K562 (cell line): ENCODE data around the gene ZNF467. TPM values are rescaled to one million over a fixed set of nuclear protein-coding genes. Genes with fewer than 3 reads are reported as not detected.
A peak's percentile ranks its signal among the peaks of the same experiment; 100 is the strongest.

Experiments
- ESRRA ChIP-seq: fragments of 450-650 bp; IDR thresholded peaks from 2 replicates; pipeline ENCODE4 v1.6.1; 2014; ENCODE audit warnings: low read depth, mild to moderate bottlenecking, moderate library complexity, borderline replicate concordance
- KDM1A ChIP-seq, 2 experiments: fragments of 450-650 bp; IDR thresholded peaks; 2 replicates each; pipeline ENCODE4 v1.6.1; 2016; ENCODE audit warnings: mild to moderate bottlenecking in 2 of 2
- KDM4B ChIP-seq, 2 experiments: fragments of 450-650 bp in 1 of 2; sonication (generic) in 1 of 2; IDR thresholded peaks; 2 replicates each; pipeline ENCODE4 v1.6.1; 2016 to 2017; ENCODE audit warnings: borderline replicate concordance in 2 of 2, antibody characterized with exemption in 1 of 2, low read depth in 1 of 2, mild to moderate bottlenecking in 1 of 2
- MEF2A ChIP-seq: IDR thresholded peaks from 2 replicates; pipeline ENCODE4 v1.6.1; 2011; ENCODE audit warnings: low read depth, mild to moderate bottlenecking, low read length, moderate library complexity; ENCODE audit not compliant: control insufficient read depth
- MIER1 ChIP-seq: fragments of 450-650 bp; IDR thresholded peaks from 2 replicates; pipeline ENCODE4 v1.6.1; 2016; ENCODE audit warnings: antibody characterized with exemption, mild to moderate bottlenecking, low read depth
- REST ChIP-seq, 2 experiments: fragments of 450-650 bp; formaldehyde crosslinking in 1 of 2; IDR thresholded peaks; 2 replicates each; pipeline versions ENCODE4 v1.4.0 to v1.6.1; 2014 to 2020; ENCODE audit warnings: mild to moderate bottlenecking in 2 of 2, borderline replicate concordance in 1 of 2, low read depth in 1 of 2
- SMAD3 ChIP-seq: fragments of 450-650 bp; formaldehyde crosslinking; conservative IDR thresholded peaks from 2 replicates; pipeline ENCODE4 v1.4.0; 2020; ENCODE audit warnings: mild to moderate bottlenecking
- SP2 ChIP-seq: IDR thresholded peaks from 2 replicates; pipeline ENCODE4 v1.6.1; 2011; ENCODE audit warnings: mild to moderate bottlenecking, low read depth, low read length, moderate library complexity; ENCODE audit not compliant: poor library complexity, severe bottlenecking; ENCODE audit errors: extremely low read depth
- TBP ChIP-seq: optimal IDR thresholded peaks from 2 replicates; pipeline ENCODE3; 2011; ENCODE audit warnings: low read depth, low read length, improper control_type of control experiment
- ZFPM2 ChIP-seq: fragments of 250-450 bp; sonication (Bioruptor Pico); IDR thresholded peaks from 2 replicates; pipeline ENCODE4 v1.5.1; 2022; ENCODE audit warnings: mild to moderate bottlenecking
- ZNF217 ChIP-seq: sonication (generic); formaldehyde crosslinking; IDR thresholded peaks from 2 replicates; pipeline ENCODE4 v1.8.0; 2022; ENCODE audit warnings: mild to moderate bottlenecking, missing genetic modification reagents
- ZNF584 ChIP-seq: fragments of 200-800 bp; sonication (Bioruptor generic); IDR thresholded peaks from 2 replicates; pipeline ENCODE4 v1.6.1; 2016; ENCODE audit warnings: low read depth, mild to moderate bottlenecking, missing genetic modification characterization, missing compliant biosample characterization
- ZNF766 ChIP-seq: fragments of 200-800 bp; sonication (Bioruptor generic); conservative IDR thresholded peaks from 2 replicates; pipeline ENCODE4 v1.6.1; 2016; ENCODE audit warnings: missing genetic modification characterization, missing compliant biosample characterization
- polyA plus RNA-seq, 8 experiments: library from polyadenylated mRNA; depleted of rRNA in 4 of 8; stranded (reverse) in 5 of 8; unstranded in 3 of 8; fragments of >200 nt; fragmentation: Nextera tagmentation in 2 of 8; fragmentation: Illumina TruSeq in 1 of 8; extraction: Ambion mirVana in 2 of 8; extraction: Trizol in 1 of 8; gene quantifications; 2 replicates each; pipeline versions ENCODE4 v1.2.1 to v1.2.3, GENCODE V29; 2011 to 2014; ENCODE audit warnings: inconsistent platforms in 1 of 8, missing spikeins in 1 of 8
- total RNA-seq, 7 experiments: library from RNA; depleted of rRNA in 6 of 7; stranded (reverse); fragments of >200 nt in 6 of 7; fragmentation: Illumina TruSeq in 2 of 7; extraction: Trizol in 2 of 7; gene quantifications; 2 replicates each; pipeline versions ENCODE4 v1.2.1 to v1.2.3, GENCODE V29; 2011 to 2021; ENCODE audit warnings: low replicate concordance in 1 of 7
- TF ChIP-seq, protein P1 (sequence below): IDR thresholded peaks from 2 replicates; pipeline ENCODE4 v1.6.1; 2011; ENCODE audit warnings: borderline replicate concordance, low read depth, mild to moderate bottlenecking, moderate library complexity, low read length; ENCODE audit not compliant: insufficient read depth, poor library complexity, severe bottlenecking
- TF ChIP-seq, protein P2 (sequence below): IDR thresholded peaks from 2 replicates; pipeline ENCODE4 v1.6.1; 2014; ENCODE audit warnings: antibody characterized with exemption

Gene ZNF467
- total and polyA plus RNA-seq, 9 of the 15 experiments (the other 6 are each of a cell fraction or from before 2014, with no cell fraction given) = 0.32 to 14.2 (median 1.7) TPM

- TF ChIP-seq REST (IDR thresholded peaks at IDR 0.05; ENCODE audit: borderline replicate concordance) = peak; percentile 52
- TF ChIP-seq REST (CRISPR knock-in tag; IDR thresholded peaks at IDR 0.05; ENCODE audit: low read depth) = no peak
- TF ChIP-seq ZNF217 (CRISPR knock-in tag) = no peak
- no peak for TF ChIP-seq SMAD3
- TF ChIP-seq KDM4B (IDR thresholded peaks at IDR 0.05; ENCODE audit: borderline replicate concordance in 2 of 2, low read depth in 1 of 2) = no peak
- TF ChIP-seq SP2 = no peak
- TF ChIP-seq ESRRA = peak; percentile 73
- no peak for TF ChIP-seq MIER1
- no peak for TF ChIP-seq TBP
- no peak for TF ChIP-seq ZNF766 (CRISPR knock-in tag)
- TF ChIP-seq ZNF584 = no peak
- no peak for TF ChIP-seq KDM1A (IDR thresholded peaks at IDR 0.05)
- no peak for TF ChIP-seq ZFPM2 (CRISPR knock-in tag)
- TF ChIP-seq, protein P1, sequence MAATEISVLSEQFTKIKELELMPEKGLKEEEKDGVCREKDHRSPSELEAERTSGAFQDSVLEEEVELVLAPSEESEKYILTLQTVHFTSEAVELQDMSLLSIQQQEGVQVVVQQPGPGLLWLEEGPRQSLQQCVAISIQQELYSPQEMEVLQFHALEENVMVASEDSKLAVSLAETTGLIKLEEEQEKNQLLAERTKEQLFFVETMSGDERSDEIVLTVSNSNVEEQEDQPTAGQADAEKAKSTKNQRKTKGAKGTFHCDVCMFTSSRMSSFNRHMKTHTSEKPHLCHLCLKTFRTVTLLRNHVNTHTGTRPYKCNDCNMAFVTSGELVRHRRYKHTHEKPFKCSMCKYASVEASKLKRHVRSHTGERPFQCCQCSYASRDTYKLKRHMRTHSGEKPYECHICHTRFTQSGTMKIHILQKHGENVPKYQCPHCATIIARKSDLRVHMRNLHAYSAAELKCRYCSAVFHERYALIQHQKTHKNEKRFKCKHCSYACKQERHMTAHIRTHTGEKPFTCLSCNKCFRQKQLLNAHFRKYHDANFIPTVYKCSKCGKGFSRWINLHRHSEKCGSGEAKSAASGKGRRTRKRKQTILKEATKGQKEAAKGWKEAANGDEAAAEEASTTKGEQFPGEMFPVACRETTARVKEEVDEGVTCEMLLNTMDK = no peak
- TF ChIP-seq MEF2A = no peak
- TF ChIP-seq, protein P2, sequence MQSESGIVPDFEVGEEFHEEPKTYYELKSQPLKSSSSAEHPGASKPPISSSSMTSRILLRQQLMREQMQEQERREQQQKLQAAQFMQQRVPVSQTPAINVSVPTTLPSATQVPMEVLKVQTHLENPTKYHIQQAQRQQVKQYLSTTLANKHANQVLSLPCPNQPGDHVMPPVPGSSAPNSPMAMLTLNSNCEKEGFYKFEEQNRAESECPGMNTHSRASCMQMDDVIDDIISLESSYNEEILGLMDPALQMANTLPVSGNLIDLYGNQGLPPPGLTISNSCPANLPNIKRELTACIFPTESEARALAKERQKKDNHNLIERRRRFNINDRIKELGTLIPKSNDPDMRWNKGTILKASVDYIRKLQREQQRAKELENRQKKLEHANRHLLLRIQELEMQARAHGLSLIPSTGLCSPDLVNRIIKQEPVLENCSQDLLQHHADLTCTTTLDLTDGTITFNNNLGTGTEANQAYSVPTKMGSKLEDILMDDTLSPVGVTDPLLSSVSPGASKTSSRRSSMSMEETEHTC = no peak
Measured at GRCh38 chr7:149799397-149800168, 26.2 kb upstream of the ZNF467 start (continued).
